Measurements from ENCODE around the gene FRRS1L.
"Not testable (repeated sequence)": the region's sequence is repeated elsewhere in the genome, so short reads cannot be mapped to it uniquely, and the experiment has no call there.

Gene FRRS1L

GRCh38 chr9:109126671-109127070 is 40.4 kb downstream of the FRRS1L start:
- not testable (repeated sequence) for DNase-seq

GRCh38 chr9:109124121-109124520 is 42.9 kb downstream of the FRRS1L start:
- DNase-seq = no peak

GRCh38 chr9:109122726-109123621 is 44.1 kb downstream of the FRRS1L start:
- DNase-seq = no peak

- no peak for DNase-seq
These were observed 45.7 kb downstream of the FRRS1L start for GRCh38 chr9:109121232-109121796.

GRCh38 chr9:109120204-109120789 is 46.8 kb downstream of the FRRS1L start:
- DNase-seq = no peak

GRCh38 chr9:109119439-109120203 is 47.4 kb downstream of the FRRS1L start, which contains the start of gene TMEM245:
TMEM245 (minus strand) TSS chr9:109119947; CDS start chr9:109119913, 34 bp downstream.
- DNase-seq = peak; percentile 98

- DNase-seq = no peak
These were observed 48.1 kb downstream of the FRRS1L start for GRCh38 chr9:109118808-109119438.

- DNase-seq = peak; percentile 62
These were observed 48.9 kb downstream of the FRRS1L start for GRCh38 chr9:109117856-109118807.

- DNase-seq = no peak
These were observed 51.0 kb downstream of the FRRS1L start for GRCh38 chr9:109115931-109116526.

GRCh38 chr9:109114670-109115069 is 52.4 kb downstream of the FRRS1L start:
- no peak for DNase-seq

- no peak for DNase-seq
These were observed 53.0 kb downstream of the FRRS1L start for GRCh38 chr9:109113892-109114609.

- DNase-seq = no peak
These were observed 53.8 kb downstream of the FRRS1L start for GRCh38 chr9:109113254-109113653.

GRCh38 chr9:109110329-109111021 is 56.6 kb downstream of the FRRS1L start:
- DNase-seq = peak; percentile 62

GRCh38 chr9:109109967-109110328 is 57.1 kb downstream of the FRRS1L start:
- no peak for DNase-seq

GRCh38 chr9:109108318-109108717 is 58.7 kb downstream of the FRRS1L start:
- DNase-seq = no peak

- no peak for DNase-seq
These were observed 59.4 kb downstream of the FRRS1L start for GRCh38 chr9:109107402-109108240.

GRCh38 chr9:109101810-109102209 is 65.2 kb downstream of the FRRS1L start:
- peak; percentile 65 for DNase-seq

GRCh38 chr9:109101202-109101595 is 65.8 kb downstream of the FRRS1L start:
- DNase-seq = no peak

All from CD4-positive, alpha-beta T cell treated with Interleukin-21 for 1 hour (primary cell).